Erythroblast (primary cell): ENCODE measurements around the gene SMURF1.

Source experiments
- DNase-seq, 2 experiments: peaks; one replicate each; lab custom pipeline; 2025; lab: John Stamatoyannopoulos, UW
- GATA1 ChIP-seq: IDR thresholded peaks from 2 replicates; pipeline ENCODE4 v1.6.1; 2011; ENCODE audit warnings: low read depth, mild to moderate bottlenecking, control low read depth, low read length, moderate library complexity
- POLR2A ChIP-seq: IDR thresholded peaks from 2 replicates; pipeline ENCODE4 v1.6.1; 2011; ENCODE audit warnings: mild to moderate bottlenecking, low read length

Gene SMURF1

DNA sequence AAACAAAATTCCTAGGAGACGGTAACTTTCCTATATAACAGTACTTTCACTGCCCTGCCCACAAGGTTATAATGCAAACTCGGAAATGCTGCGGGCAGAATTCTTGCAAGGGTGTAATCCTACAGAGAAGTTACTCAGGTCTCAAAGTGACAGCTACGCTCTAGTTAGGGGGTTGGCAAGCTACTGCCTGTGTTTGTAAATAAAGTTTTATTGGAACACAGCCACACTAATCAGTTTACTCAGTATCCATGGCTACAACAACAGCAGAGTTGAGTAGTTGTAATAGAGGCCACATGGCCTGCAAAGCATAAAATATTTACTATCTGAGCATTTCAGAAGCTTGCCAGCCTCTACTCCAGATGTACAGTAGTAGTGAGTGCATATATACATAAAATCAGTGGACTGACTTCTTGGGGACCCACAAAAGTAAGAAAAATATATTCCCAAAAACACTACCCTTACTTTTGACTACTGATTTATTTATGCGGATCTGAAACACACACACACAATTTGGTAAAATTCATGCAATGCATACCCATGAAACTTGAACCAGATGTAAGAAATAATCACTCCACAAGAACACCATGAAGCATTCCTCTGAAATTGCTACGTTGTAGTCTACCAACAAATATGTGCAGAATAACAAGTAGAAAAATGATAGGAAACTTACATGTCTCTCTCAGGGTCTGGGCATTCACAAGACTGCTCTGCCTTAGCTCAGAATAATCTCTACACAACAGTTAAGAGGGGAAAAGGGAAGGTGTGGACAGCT lies 53.0 kb downstream of the SMURF1 start:
- no peak for DNase-seq
- TF ChIP-seq POLR2A = no peak
- no peak for TF ChIP-seq GATA1

DNA sequence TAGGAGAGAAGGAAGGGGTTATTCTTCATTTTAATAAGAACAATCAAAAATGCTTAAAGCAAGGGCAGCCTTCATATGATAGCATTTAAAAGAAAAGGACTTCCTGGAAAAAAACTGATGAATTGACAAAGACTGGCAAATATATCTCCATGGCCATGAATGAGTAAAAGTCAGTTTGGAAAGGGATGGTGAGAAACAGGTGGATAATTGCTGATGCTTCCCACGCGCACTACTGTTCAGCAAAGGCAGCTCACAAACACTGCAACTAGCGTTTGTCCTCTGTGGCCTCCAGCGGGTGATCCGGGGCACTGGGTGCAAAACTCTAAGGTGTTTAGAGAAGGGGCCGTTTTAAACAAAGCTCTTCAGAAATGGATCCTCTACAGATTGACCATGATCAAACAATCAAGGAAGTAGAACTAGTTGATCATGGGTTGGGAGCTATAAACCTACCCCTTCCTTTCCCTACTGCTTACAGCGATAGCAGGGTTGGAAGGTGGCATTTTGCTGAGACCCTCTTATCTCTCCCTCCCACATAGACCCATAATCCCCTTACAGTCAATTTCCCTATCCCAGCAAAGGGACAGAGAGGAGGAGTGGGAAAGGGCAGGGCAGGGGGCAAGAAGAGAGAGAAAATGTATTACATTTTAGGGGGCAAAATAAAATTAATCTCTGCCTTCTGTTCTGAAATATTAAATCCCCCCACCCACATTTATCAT lies 53.8 kb downstream of the SMURF1 start:
- no peak for TF ChIP-seq GATA1
- TF ChIP-seq POLR2A = no peak
- DNase-seq = no peak

DNA sequence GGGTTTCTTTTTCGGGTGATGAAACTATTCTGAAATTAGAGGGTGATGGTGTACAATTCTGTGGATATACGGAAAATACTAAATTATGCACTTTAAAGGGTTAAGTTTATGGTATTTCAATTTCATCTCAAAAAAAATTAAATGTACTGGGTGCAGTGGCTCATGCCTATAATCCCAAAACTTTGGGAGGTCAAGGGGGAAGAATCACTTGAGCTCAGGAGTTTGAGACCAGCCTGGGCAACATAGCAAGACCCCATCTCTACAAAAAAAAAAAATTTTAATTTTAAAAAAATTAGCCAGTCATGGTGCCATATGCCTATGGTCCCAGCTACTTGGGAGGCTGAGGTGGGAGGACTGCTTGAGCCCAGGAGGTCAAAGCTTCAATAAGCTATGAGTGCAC lies 57.0 kb downstream of the SMURF1 start:
- no peak for TF ChIP-seq POLR2A
- no peak for TF ChIP-seq GATA1
- DNase-seq = no peak

GRCh38 chr7:99086532-99086931 lies 57.4 kb downstream of the SMURF1 start:
- no peak for TF ChIP-seq POLR2A
- no peak for TF ChIP-seq GATA1
- DNase-seq = no peak

- TF ChIP-seq GATA1 = no peak
- no peak for TF ChIP-seq POLR2A
- no peak for DNase-seq
Measured at GRCh38 chr7:99083733-99084132, 60.2 kb downstream of the SMURF1 start.

GRCh38 chr7:99083068-99083651 lies 60.7 kb downstream of the SMURF1 start:
- no peak for DNase-seq
- no peak for TF ChIP-seq GATA1
- no peak for TF ChIP-seq POLR2A

DNA sequence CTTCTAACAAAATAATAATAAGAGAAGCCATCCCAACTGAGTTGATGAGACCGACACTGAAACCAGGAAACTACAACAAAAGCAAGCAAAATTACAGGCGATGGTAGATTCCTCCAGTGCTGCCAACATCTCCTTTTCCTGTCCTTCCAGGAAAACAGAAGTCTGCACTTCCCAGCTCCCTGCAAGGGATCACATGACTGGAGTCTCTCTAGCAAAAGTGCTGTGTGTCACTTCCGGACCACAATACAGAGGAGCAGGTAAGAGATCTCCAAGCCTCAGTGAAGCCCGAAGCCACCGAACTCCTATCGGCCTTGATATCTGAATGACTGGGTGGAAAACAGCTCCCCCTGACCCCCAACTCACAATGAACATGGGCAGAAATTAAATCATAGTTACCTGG lies 63.2 kb downstream of the SMURF1 start:
- TF ChIP-seq POLR2A = no peak
- no peak for TF ChIP-seq GATA1
- DNase-seq = no peak

GRCh38 chr7:99079104-99079503 lies 64.8 kb downstream of the SMURF1 start:
- DNase-seq = no peak
- TF ChIP-seq POLR2A = no peak
- TF ChIP-seq GATA1 = no peak

- TF ChIP-seq GATA1 (no peak), POLR2A (no peak)
- DNase-seq = no peak
Measured at GRCh38 chr7:99078416-99078815, 65.5 kb downstream of the SMURF1 start.

DNA sequence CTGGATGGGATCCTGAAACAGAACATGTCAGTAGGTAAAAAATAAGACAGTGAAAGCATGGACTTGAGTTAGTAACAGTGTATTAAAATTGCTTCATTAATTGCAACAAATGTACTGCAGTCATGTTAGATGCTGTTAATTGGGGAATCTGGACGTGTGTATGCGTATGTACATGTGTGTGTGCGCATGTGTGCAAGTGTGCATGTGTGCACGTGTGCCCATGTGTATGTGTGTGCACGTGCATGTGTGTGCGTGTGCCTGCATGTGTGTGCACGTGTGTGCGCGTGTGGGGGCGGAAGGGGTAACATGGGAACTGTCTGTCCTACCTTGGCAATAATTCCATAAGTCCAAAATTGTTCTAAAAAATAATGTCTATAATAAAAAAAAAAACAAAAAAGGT lies 67.3 kb downstream of the SMURF1 start:
- DNase-seq = no peak
- TF ChIP-seq GATA1 = no peak
- TF ChIP-seq POLR2A = no peak

DNA sequence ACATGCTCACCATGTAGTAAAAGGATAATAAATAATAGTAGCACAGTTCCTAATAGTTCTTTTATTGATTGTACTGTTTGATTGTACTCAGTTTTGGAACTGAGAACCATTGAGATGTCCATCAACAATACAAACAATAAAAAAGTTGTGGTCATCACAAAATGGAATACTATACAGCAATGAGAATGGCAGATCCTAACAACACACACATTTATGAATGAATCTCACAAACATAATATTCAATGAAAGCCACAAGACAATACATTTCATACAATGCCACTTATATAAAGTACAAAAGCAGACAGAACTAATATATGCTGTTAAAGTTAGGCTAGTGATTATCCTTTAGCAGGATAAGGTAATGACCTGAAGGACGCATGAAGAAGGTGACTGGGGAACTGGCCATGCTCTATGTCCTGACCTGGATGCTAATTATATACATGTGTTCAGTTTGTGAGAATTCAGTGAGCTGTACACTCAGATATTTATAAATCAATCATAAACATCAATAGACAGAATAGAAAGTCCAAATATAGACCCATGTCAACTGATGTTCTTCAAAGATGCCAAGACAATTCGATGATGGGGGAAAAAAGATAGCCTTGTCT lies 70.0 kb downstream of the SMURF1 start:
- TF ChIP-seq POLR2A (no peak), GATA1 (no peak)
- DNase-seq = no peak

- no peak for TF ChIP-seq GATA1
- no peak for TF ChIP-seq POLR2A
- no peak for DNase-seq
Measured at GRCh38 chr7:99072126-99072525, 71.8 kb downstream of the SMURF1 start.

DNA sequence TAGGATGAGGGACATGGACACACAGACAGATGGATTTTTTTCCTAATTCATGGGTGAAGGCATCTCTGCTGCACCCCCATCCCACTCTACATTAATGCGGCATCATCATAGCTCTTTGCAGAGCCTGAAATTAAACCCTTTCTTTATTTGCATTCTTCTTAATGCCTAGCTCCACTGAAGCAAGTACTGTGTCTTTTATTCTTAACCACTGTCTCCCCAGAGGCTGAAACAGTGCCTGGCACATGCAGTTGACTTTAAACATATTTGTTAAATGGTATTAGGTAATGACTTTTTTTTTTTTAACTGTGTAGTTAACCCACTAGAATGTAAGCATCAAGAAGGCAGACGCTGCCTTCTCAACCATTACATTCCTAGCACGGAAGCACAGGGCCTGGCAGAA lies 73.5 kb downstream of the SMURF1 start:
- no peak for TF ChIP-seq POLR2A
- TF ChIP-seq GATA1 = no peak

GRCh38 chr7:99061001-99061776 lies 82.7 kb downstream of the SMURF1 start:
- no peak for TF ChIP-seq GATA1
- no peak for TF ChIP-seq POLR2A
- no peak for DNase-seq

More for the DNA sequence above, 73.5 kb downstream of the SMURF1 start:
- DNase-seq = no peak
